IPS-NIHi7 (cell line): ENCODE measurements around the gene CIB2.

Source experiments
- DNase-seq: peaks from one replicate; pipeline ENCODE4 v3.0.0; 2012; ENCODE audit warnings: mixed read lengths; ENCODE audit errors: extremely low spot score

Gene CIB2

DNA sequence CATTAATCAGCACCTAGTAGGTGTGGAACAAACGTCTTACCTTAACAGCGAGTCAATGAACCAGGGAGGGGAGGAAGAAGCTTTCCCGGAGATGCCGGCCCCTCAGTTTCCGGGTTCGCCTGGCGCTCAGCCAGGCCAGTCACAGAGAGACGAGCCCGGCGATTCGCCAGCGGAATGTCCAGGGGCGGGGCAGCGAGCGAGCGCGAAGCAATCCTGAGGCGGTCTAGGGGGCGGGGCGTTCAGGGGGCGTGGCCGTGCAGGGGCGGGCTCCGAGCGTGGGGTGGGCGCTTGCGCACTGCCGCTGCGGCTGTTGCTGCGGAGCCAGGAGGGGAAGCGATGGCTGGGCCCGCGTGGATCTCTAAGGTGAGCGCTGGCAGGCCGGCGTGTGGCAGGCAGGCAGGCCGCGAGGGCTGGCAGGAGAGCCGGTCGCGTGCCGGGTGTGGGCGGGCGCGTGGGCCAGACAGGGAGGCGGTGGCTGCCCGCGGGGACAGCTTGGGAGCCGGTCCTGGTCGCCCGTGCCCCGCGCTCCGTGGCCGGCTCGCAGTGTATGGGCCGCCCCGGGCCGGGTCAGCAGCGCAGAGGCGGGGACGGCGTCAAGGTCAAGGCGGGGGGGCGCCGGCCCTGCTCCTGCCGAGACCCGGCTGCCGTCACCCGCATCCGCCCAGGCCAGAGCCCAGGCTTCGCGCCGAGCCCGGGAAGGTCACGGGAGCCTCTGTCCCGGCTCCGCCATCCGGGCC lies 18.0 kb upstream of the CIB2 start, which contains the start of gene IDH3A:
TSS of gene IDH3A (plus strand) at position 295 of the 737 bp plus-strand sequence. CDS start at position 337, 42 bp downstream.
- peak; percentile 99 for DNase-seq

DNA sequence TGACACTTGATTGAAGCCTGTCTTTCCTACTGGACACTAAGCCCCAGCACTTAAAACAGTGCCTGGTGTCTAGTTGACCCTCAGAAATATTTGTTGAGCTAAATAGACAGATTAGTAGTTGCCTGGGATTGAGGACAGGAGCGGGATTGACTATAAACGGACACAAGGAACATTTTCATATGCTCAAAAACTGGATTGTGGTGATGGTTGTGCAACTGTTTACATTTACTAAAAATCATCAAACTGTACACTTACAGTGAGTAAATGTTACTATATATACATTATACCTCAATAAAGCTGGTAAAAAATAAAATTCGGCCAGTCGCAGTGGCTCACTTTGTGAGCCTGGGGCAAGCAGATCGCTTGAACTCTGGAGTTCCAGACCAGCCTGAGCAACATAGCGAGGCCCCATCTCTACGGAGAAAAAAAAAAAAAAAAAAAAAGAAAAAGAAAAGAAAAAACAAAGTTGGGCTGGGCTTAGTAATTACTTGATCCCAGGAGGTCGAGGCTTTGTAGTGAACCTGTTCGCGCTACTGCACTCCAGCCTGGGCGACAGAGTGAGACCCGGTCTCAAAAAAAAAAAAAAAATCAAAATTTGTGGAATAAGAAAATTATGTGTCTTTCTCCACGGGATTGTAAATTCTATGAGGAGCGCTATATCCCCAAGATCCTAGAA lies 17.3 kb upstream of the CIB2 start:
- no peak for DNase-seq

DNA sequence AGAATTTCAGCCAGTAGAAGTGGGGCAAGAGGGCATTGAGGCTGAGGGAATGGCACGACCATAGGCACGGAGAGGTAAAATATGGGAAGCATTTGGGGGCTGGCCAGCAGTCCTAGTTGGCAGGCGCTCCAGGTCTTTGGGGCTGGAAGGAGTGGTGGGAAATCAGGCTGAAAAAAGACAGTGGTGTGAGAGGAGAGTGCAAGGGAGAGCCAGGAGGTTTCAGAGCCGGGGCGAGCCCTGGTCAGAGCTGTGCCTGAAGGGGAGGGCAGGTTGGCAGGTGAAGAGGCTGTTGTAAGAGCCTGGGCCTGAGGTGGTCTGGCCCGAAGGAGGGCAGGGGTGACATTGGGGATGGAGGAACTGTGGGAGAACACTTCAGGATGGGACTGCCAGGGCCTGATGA lies 16.3 kb upstream of the CIB2 start:
- no peak for DNase-seq

DNA sequence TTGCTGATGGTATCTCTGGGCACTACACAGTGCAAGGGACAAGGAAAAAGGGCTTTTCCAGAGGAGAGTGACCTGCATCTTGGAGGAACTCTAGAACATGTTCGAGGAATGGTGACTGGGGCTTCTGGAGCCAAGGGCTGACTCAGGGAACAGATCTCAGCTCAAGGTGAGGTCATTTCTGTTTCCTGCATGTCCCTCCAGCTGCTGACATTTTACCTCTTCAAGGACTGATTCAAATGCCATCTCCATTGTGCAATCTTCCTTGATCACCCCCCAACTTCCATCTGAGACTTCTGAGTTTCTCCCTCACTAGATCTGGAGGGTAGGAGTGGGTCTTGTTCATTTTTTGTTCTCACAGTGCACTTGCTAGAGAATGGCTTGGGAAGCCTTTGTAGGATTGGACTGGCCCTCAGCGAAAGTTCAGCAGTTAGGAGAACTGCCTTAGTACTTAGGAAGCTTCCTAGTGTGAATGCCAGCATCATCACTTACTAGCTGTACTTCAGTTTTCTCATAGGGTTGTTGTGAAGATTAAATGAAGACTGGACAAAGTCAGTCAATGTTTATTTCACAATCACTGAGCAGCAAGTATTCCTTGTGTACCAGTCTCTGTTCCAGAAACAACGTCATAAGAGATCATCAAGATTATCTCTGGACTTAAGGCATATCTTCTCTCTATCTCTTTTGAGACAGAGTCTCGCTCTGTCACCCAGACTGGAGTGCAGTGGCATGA lies 15.3 kb upstream of the CIB2 start:
- DNase-seq = no peak

DNA sequence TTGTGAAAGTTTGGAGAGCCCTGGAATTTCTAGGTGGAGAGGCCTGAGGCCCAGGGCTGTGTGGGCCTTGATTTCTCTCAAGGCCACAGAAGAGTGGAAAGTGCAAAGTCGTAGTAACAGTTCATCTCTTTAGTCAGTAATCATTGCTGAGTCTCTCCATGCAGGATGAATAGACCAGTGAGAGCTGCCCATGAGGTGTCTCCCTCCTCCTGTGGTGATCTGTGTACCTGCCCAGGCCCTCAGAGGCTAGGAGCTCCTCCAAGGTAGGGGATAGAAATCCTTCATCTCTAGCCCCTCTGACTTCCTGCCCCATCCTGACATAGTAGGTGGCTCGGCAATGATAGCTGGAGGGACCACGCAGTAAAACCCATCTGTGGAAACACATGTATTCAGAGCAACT lies 11.1 kb upstream of the CIB2 start:
- DNase-seq = no peak

DNA sequence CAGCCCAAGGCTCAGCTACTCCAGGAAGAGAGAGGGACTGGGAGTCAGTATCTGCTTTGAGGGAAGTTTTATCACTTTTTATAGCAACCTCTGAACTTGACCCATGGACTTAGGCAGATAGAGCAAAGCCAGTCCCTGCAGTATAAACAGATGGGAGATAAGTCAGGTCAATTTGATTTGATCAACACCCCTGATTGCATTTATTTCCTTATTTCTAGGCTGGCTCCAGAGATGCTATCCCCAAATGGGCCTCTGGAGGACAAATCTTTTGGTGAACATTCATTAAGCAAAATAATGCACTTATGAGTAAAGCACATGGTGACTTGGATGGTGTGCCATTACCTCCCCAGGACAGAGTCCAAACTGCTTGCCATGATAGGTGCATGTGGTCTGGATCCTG lies 9.0 kb upstream of the CIB2 start:
- no peak for DNase-seq

DNA sequence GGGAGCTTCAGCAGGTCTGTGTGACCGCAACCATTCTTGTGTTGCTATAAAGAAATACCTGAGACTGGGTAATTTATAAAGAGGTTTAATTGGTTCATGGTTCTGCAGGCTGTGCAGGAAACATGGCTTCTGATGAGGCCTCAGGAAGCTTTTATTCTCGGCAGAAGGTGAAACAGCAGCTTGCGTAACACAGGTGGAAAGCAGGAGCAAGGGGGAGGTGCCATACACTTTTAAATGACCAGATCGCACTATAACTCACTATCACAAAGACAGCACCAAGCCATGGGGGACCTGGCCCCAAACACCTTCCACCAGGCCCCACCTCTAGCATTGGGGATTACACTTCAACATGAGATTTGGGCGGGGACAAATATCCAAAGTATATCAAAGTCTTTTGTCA lies 8.3 kb upstream of the CIB2 start:
- no peak for DNase-seq

DNA sequence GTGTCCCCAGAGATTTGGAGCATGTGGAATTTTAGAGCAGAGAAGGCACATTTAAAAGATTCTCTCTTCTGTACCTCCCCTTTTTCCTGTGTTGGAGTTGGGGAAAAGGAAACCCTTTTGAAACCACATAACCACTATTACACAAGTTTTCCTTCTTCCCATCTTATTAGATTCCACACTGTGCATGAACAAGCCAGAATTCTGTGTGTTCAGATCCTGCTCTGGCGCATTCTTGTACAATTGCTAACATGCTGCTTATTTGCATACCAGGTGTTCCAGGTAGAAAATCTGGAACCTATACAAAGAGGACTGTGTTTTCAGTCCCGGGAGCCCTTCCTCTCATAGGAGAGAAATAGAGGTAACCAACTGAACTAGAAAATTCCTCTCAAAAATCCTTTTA lies 2.6 kb upstream of the CIB2 start:
- DNase-seq = no peak

DNA sequence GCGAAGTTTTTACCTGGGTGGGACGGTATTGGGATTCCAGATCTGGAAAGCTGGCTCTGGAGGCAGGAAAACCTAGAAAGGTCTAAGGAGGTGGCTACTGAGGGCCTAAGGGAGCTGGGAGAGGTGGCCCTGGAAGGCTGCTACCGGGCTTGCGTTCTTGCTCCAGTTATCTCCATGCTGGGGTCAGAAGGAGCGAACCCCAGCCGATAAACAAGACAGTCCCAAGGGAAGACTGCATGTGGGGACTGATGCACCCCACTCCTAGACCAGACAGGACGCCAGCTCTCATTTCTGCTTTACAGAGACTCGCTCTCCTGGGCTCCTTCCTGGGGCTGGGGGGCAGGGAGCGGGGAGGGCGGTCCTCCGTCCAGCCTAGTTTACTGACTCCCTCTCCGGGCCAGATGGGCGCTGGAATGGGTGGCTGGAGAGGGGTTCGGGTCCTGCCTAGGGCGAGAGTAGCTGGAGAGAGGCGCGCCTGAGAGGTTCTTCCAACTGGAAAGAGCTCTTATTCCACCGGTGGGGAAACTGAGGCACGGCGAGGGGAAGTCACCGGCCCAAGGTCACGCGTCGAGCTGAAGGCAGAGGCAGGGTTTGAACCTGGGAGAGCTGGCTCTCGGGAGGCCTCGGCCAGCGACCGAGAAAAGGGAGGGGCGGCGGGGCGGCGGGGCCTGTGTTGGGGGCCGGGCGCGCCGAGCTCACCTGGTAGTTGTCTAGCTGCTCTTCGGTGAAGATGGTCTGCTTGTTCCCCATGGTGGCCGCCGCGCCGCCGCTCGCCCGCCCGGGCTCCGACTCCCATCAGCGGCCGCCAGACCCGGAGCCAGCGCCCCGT lies 565 bp downstream of the CIB2 start:
- no peak for DNase-seq

DNA sequence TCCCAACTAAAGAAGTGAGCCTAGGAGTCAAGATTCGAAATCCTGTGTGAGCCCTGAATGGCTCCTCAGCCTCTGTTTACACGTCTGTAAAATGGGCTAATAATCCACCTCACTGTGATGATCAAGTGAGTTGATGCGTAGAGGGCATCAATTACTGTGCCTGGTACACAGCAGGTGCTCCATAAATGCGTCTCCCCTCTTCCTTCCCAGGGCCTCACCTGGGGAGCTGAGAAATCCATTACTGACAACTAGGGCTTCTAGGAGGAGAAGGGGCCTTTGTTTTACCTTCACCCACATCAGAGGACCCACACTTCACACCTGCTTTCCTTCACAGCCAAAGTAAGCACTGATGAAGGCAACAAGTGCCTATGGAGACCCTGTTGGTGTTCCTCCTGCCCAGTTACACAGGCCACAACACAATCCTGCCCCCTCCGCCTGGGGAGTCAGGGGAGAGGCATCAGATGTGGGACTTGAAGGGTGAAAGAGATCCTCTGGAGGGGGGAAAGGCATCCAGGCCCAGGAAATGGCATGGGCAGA lies 1.4 kb downstream of the CIB2 start:
- no peak for DNase-seq

DNA sequence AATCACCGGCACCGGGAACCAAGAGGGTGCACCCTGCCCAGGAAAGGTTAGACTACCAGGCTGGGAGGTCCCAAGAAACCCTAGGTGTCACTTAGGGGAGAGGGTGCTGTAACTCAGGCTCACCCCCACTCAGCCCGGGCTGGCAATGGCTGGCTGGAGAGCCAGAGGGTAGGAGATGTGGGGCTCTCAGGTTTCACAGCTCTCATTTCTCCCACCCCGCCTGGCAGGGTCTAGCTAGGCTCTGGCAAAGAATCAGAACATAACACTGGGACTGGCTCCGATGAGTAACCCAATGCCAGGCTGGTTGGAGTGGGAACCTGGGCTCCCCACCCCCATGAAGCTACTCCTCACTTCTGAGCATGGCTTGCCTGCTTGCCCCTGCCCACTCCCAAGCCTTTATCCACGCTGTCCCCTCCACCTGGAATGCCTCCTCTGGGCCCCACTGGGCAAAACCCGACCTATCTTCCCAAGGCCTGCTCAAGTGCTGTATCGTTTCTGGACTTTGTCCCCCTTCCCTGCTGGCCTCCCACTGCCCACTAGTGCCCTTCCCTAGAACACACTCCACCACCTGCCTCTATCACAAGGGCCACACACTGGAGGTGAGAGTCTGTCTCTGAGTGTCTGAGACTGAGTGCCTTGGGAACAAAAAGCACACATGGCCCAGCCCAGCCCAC lies 2.0 kb downstream of the CIB2 start:
- DNase-seq = no peak

DNA sequence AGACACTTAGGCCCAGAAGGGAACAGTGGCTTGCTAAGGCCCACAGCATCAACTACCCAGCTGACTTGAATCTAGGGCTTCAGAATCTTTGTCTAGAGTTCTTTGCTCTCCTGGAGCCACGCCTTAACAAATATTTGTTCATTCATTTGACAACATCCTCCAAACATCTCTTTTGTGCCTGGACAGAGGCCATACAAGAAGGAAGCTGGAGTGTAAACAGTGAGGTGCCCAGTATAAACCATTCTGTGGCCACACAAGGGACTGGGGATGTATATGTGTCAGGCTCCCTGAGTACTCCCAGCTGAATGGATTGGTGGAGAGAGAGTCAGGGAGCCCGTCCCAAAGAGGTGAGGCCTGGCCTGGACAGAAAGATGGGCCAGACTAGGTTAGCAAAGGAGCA lies 3.4 kb downstream of the CIB2 start:
- no peak for DNase-seq

DNA sequence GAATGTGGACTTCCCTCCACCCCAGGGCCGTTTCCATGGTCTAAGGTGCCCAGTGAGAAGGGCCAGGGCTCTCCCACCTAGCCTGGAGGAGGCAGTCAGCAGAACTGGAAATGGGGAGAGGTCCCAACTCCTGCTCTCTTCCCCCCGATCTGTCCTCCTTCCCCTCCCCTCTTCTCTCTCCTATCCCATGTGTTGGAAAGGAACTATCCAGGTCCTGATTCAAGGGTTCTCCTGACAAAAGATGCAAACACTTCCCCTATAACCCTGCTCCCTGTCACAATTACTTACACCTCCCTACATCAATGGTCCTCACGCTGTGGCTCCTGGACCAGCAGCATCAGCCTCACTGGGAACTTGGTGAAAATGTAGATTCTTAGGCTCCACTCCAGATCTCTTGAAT lies 6.0 kb downstream of the CIB2 start:
- no peak for DNase-seq

DNA sequence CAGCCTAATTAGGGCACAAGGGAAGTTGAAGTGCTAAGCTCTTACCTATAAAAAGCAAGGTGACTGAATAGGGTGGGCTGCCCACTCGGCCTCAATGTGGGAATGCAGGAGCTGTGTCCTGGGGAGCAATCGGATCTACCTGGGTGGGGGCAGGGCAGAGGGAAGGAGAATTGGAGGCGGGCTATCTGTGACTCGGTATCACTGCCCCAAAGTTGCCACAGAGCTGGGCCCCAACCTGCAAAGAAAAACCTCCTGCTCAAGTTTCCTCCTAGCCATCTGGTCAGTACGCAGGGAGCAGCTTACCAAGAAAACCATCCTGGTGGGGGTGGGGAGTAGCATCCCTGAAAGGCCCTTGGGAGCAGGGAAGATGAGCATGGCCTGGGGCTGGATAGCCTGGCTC lies 10.7 kb downstream of the CIB2 start:
- no peak for DNase-seq

DNA sequence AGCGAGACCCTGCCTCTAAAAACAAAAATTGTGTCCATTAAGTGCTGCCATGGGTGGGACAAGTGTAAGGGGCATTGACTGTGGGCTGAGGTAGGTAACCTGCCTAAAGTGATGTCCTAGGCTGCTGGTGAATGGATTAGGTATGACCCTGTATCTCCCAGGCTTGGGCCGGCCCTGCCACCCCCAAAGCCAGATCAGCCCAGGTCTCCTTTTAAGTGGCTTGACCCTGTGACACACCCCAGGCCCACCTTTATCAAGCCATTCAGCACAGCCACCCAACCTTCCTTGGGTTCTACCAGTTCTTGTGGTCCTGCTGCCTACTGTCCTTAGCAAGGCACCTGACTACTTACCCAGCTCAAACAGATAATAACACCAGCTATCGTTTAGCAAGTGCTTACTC lies 18.7 kb downstream of the CIB2 start:
- no peak for DNase-seq

DNA sequence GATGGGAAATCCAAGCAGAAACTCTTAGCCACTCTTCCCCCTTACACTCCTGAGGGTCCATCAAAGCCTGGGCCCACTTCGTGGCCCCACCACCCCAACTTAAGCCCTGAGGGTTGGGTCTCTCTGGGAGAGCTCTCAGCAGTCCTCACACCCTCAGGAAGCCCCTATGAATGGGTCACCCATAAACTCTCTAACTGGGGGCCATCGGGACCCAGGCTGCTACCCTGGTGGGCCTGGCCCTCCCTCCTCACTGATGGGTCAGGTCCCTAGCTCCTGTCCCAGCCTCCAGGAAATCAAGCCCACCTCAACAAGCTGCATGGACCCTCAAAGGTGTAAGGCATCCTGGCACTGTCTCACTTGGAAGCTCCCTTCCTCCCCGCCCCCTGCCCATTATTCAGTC lies 19.5 kb downstream of the CIB2 start:
- DNase-seq = no peak

DNA sequence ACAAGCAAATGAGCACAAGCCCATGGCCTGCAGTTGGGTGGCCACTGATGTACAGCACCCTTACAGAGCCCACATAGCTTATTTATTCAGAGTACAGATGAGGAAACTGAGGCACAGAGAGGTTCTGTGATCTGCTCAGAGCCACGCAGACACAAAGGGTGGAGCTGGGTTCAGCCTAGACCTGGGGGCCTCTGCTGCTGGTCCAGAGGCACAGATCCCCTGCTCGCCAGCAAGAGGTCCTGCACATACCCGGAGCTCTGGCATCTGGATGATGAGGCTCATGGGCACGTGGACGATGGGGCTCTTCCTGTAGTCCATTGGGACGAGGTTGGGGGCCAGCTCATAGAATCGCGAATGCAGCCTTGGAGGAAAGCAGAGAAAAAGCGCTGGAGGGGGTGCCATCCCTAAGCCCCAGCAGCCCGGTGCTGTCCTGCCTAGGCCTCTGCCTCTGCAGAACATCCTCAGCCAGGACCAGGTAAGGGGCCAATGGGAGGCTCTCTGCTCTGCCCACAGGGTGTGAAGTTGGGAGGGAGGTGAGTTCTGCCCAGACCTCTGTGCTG lies 20.2 kb downstream of the CIB2 start:
- no peak for DNase-seq

DNA sequence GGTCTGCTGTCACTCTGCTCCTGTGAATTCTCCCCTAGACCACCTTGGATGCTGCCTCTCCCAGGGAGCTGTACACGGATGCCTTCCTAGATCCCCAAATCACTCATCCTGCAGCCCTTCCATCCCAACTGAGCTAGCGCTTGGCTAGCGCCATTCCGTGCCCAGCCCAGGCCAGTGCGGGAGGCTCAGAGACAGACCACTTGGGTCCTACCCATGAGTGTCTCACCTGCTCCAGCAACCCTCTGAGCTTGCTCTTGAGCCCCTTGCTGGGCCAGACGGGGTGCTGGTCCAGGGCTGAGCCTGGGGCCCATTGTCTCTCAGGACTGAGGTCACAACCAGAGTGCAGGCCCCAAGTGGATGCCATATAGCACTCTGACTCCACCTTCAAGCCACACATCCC lies 21.1 kb downstream of the CIB2 start:
- no peak for DNase-seq

DNA sequence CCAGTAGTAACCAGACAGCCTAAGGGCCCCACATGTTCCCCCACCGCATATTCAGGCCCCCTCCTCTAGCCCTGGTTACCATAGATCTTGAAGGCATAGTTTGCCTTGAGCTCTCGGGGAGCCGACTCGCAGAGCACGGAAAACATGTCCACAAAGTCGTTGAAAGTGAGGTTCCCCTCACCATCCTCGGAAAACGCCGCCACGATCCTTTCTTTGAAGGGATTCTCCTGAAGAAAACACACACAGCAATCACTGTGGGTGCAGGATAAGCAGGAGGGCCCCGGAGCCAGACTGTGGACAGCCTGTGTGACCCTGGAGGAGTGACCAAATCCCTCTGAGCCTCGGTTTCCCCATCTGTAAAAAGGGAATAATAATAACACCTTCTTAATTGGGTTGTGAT lies 22.1 kb downstream of the CIB2 start:
- no peak for DNase-seq

DNA sequence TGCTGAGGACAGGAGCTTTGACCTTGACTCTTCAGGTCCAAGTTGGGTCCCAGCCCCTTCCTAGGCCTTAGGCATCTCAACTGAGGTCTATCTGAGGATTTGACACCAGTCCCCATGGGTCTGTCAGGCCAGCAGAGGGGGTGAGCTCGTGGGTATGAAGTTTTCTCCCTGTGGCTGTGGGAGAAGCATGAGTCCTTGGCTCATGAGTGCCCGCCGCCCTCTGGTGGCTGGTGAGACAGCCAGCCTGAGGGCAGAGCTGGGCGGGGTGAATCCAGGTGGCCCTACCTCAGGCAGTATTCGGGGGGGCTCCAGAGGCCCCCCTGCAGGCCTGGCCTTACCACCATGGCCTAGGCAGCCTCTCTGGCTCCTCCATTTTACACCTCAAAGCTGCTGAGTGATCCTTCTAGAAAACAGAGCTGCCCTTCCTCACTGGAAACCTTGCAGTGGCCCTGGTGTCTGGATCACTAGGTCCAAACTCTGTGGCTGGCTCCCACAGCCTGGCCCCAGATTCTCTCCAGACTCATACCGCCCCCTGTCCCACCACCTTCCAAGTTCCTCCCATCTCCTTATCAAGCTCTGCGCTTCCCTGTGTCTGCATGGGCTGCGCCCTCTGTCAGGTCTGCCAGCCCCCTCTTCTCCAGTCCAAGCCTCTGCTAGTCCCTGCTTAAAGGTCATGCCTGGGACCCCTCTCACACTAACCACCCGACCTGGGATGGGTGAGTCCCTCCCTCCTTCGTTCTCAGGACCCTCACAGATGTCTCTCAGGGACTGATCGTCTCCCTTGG lies 22.8 kb downstream of the CIB2 start:
- DNase-seq = peak; percentile 89
